GM18909 (cell line): ENCODE measurements around the gene GDI1.
A peak's percentile ranks its signal among the peaks of the same experiment; 100 is the strongest.

ENCODE experiments used
- ATAC-seq: cut with Tn5 transposase; IDR thresholded peaks from one replicate; pipeline ENCODE4 v1.9.1; 2021; ENCODE audit warnings: mild to moderate bottlenecking; ENCODE audit not compliant: unreplicated experiment, poor library complexity

GDI1 gene

GRCh38 chrX:154477891-154478477 is 41.0 kb downstream of the GDI1 start:
- ATAC-seq, result no peak

- ATAC-seq, result peak; percentile 85
These were observed 42.0 kb downstream of the GDI1 start, which contains the start of gene LAGE3 for GRCh38 chrX:154478728-154479622. TSS of gene LAGE3 (minus strand) at chrX:154479281. CDS start at chrX:154478915, 366 bp downstream.

GRCh38 chrX:154481195-154481594 is 44.2 kb downstream of the GDI1 start:
- ATAC-seq, result no peak

GRCh38 chrX:154481911-154482601 is 45.1 kb downstream of the GDI1 start:
- ATAC-seq, result no peak

- no peak for ATAC-seq
These were observed 45.8 kb downstream of the GDI1 start for GRCh38 chrX:154482786-154483185.

GRCh38 chrX:154483325-154483724 is 46.4 kb downstream of the GDI1 start:
- no peak for ATAC-seq

GRCh38 chrX:154484255-154485149 is 47.5 kb downstream of the GDI1 start:
- ATAC-seq, result no peak

- ATAC-seq, result no peak
These were observed 48.4 kb downstream of the GDI1 start for GRCh38 chrX:154485150-154486051.

- no peak for ATAC-seq
These were observed 49.1 kb downstream of the GDI1 start for GRCh38 chrX:154486052-154486395.

GRCh38 chrX:154486396-154487207 is 49.6 kb downstream of the GDI1 start, which contains the start of gene UBL4A:
TSS of gene UBL4A (minus strand) at chrX:154486615. CDS start at chrX:154486584, 31 bp downstream.
- peak; percentile 23 for ATAC-seq

- no peak for ATAC-seq
These were observed 50.8 kb downstream of the GDI1 start for GRCh38 chrX:154487518-154488290.

GRCh38 chrX:154488336-154489075 is 51.6 kb downstream of the GDI1 start:
- ATAC-seq, result no peak

- no peak for ATAC-seq
These were observed 52.2 kb downstream of the GDI1 start for GRCh38 chrX:154489182-154489581.

- ATAC-seq, result peak; percentile 21
These were observed 53.1 kb downstream of the GDI1 start for GRCh38 chrX:154490021-154490413.

GRCh38 chrX:154490414-154491083 is 53.6 kb downstream of the GDI1 start, which contains the start of gene SLC10A3:
TSS of gene SLC10A3 (minus strand) at chrX:154490629. CDS start at chrX:154488940, 1,689 bp downstream.
- ATAC-seq, result peak; percentile 79
